Measurements from ENCODE around the gene PRDM15.

The PRDM15 gene

GRCh38 chr21:41884501-41885030 is 5.4 kb upstream of the PRDM15 start:
- no peak for DNase-seq

- DNase-seq, result no peak
Observed at GRCh38 chr21:41883582-41883981, 4.4 kb upstream of the PRDM15 start.

- no peak for DNase-seq
Observed at GRCh38 chr21:41881051-41881450, 1.9 kb upstream of the PRDM15 start.

GRCh38 chr21:41880153-41880552 is 1.0 kb upstream of the PRDM15 start:
- DNase-seq, result no peak

- DNase-seq, result peak; percentile 52 to 85
Observed at GRCh38 chr21:41878831-41879189, 334 bp downstream of the PRDM15 start.

- peak in 1 of 2 experiments; percentile 20 for DNase-seq
Observed at GRCh38 chr21:41877901-41878830, 978 bp downstream of the PRDM15 start.

- no peak for DNase-seq
Observed at GRCh38 chr21:41876928-41877652, 2.1 kb downstream of the PRDM15 start.

- DNase-seq, result no peak
Observed at GRCh38 chr21:41876396-41876795, 2.7 kb downstream of the PRDM15 start.

- DNase-seq, result no peak
Observed at GRCh38 chr21:41875086-41875485, 4.1 kb downstream of the PRDM15 start.

GRCh38 chr21:41874611-41875010 is 4.5 kb downstream of the PRDM15 start:
- no peak for DNase-seq

- no peak for DNase-seq
Observed at GRCh38 chr21:41873426-41873825, 5.7 kb downstream of the PRDM15 start.

- DNase-seq, result no peak
Observed at GRCh38 chr21:41873005-41873404, 6.1 kb downstream of the PRDM15 start.

- no peak for DNase-seq
Observed at GRCh38 chr21:41871293-41872030, 7.7 kb downstream of the PRDM15 start.

- DNase-seq, result no peak
Observed at GRCh38 chr21:41869771-41870170, 9.4 kb downstream of the PRDM15 start.

GRCh38 chr21:41868062-41868710 is 11.0 kb downstream of the PRDM15 start:
- DNase-seq, result no peak

- no peak for DNase-seq
Observed at GRCh38 chr21:41867313-41867712, 11.8 kb downstream of the PRDM15 start.

GRCh38 chr21:41866274-41866809 is 12.8 kb downstream of the PRDM15 start:
- DNase-seq, result no peak

- no peak for DNase-seq
Observed at GRCh38 chr21:41865002-41865777, 14.0 kb downstream of the PRDM15 start.

- DNase-seq, result no peak
Observed at GRCh38 chr21:41864311-41865001, 14.7 kb downstream of the PRDM15 start.

GRCh38 chr21:41863439-41863740 is 15.8 kb downstream of the PRDM15 start:
- no peak for DNase-seq

GRCh38 chr21:41861987-41862386 is 17.2 kb downstream of the PRDM15 start:
- no peak for DNase-seq

Measured in NCI-H446 (cell line).